Stimulated activated CD8-positive, alpha-beta memory T cell treated with anti-CD3 and anti-CD28 coated beads, Interleukin-7, amount 100 ng/mL, for 4 hours (primary cell): ENCODE measurements around the gene ATG4C.

Experiments
- DNase-seq, 2 donors: peaks; one replicate each; pipeline ENCODE4 v3.0.0-alpha.2; 2020; ENCODE audit warnings: low read depth in 2 of 2

The ATG4C gene

DNA sequence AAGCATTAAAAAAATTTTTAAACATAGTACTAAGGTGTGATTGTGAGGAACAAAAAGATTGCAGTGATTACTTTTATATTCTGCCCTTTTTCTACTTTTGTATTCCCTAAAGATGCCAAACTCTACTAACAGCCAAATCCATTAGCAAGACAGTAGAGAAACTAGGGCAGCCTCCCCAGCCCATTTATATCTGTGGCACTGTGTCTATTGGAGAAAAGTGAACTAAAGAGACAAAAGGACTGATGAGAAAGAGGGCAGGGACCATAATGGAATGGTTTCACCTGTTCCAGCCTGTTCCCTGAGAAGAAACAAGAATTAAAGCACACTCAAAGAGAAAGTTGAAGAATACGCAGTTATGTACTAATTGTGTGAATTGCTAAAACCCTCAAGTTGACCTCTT is 56.6 kb downstream of the ATG4C start:
- no peak for DNase-seq

DNA sequence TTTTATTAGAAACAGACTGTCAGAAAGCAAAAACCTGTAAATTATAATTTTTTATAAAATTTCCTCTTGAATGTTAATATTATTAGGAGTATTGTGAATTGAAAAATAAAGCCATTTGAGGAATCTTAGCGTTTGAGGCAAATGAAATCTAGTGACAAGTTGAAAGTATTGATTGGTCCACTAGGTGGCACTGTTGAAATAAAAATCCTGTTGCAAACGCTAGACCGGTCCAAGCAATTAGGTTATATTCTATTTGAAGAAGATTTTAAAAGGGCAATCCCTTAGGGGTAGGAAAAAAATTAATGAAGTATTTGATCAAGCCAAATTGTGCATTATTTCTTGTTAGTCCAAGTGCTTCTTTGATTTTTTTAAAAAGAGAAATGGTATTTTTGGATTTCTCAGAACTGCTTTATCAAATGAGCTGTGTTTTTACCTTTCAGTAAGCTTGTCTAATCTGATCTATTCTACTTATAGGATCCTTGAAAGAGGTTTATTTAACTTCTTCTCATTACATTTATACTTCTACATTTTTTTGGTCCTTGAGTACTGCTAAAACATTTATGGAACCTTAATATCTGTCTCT is 57.7 kb downstream of the ATG4C start:
- no peak for DNase-seq

DNA sequence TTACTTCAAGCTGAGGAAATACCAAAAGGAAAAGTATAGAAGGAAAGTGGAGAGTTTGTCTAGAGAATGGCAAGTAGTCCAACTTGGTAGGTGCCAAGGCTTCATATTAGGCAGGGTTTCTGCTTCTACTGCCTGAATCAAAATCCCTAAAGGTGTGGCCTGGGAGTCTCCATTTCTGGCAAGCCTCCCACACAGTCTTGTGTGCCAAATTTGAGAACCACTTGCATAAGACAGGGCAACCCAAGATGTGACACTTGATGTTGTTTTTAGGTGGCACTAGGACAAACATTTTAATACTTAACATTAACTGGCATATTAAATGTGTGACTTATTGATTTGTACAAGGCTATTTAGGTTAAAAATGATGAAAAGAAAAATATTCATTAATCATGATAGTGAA is 60.1 kb downstream of the ATG4C start:
- no peak for DNase-seq

DNA sequence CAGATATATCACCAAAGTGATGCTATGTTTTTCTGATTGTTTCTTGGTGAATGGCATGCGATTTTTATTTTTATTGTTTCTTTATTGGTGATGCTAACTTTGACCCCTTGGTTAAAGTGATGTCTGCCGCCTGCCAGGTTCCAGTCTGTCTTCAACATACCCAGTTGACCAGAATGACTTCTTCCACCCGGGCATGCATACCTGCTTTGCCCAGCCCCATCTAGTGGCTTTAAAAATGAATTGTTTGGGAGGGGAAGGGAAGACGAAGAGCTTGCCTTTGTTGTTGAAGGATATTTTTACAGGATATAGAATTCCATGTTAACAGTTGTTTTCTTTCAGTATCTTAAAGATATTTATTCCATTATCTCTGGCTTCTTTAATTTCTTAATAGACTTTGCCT is 65.1 kb downstream of the ATG4C start:
- DNase-seq: no peak

DNA sequence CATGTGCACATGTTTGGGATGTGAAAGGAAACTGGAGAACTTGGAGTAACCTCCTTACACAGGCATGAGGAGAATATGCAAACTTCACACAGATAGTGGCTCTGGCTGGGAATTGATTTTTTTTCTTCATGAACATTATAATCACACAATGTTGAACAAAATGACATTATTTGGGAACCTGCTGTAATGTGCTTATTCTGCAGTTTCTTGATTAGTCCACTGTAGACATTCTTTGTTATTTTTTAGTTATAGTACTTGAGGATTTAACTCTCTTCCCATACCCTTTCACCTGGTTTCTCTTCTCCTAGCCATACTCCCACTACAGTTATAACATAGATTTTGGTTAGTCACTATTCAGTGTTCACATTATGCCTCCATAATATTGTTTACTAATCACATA is 68.3 kb downstream of the ATG4C start:
- no peak for DNase-seq

DNA sequence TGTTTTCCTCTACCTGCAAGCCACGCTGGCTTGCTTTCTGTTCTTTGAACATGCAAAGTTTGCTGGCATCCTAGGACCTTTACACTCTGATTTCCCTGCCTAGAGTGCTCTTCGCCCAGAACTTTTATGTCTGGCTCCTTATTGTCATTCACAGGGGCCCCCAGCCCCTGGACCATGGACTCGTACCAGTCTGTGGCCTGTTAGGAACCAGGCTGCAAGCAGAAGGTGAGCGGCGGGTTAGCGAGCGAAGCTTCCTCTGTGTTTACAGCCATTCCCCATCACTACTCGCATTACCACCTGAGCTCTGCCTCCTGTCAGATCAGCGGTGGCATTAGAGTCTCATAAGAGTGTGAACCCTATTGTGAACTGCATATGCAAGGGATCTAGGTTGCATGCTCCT is 73.0 kb downstream of the ATG4C start:
- no peak for DNase-seq

DNA sequence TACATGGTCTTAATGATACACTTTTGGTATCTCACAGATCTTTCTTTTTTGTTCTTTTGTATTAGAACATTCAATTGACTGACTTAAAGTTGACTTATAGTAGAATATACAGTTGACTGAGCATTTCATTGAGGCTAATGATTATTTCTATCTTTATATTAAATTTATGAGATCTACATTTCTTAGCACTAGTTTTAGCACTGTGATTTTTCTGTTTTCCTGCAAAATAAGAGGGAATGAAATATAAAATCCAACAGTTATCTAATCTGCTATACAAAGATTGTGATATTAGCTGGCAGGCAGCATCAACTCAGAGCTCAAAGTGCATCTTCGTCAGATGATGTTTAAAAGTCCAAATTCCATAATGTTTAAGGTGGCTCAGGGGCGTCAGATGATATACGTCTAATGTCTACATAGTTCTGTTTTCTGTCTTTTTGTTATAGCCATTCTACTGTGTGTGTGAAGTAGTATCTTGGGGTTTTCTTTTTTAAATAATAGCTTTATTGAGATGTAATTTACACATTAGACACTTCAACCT is 85.4 kb downstream of the ATG4C start:
- DNase-seq: no peak

DNA sequence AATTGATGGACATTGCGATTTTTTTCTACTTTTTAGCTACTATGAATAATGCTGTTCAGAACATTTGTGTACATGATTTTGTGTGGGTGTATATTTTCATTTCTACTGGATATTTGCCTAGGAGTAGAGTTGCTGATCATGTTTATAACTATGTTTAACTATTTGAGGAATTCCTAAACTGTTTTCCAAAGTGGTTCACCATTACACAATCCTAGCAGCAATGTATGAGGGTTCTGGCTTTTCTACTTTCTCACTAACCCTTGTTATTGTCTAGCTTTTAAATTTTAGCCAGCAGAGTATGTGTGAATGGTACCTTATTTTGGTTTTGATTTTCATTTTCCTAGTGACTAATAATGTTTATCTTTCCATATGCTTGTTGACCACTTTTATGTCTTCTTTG is 86.2 kb downstream of the ATG4C start:
- DNase-seq: no peak

DNA sequence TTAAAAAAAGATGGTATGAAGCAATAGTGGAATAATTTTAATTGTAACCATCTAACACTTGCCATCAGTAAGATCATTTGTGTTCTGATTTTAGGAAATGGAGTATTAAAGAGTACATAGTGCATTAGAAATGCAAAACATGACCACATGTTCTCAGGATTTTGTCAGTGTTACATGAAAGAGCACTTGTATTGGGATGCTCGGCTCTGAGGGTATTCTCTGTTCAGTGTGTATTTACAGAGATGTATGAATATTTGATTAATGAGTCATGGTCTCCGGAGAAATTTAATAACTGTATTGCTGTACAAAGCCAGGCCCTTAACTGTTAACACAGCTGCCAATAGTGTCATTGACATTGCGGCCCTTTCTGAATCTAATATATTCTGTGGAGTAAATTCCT is 91.7 kb downstream of the ATG4C start:
- no peak for DNase-seq

DNA sequence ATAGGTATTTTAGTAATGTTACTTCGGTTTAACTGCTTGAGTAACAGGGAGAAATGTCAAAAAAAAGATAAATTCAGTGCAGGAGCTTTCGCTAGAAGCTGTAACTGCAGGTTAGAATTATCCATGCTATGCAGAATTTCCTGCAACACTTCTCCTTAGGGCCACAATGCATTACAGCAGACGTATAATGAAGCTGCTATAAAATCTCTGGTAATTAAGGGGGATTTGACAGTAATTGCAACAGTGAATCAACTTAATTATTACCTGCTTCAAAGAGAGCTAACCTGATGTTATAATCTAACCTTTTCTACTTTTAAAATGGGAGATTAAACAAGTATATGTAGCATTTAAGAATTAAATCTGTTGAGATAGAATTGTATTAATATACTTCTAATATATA is 92.6 kb downstream of the ATG4C start:
- no peak for DNase-seq

DNA sequence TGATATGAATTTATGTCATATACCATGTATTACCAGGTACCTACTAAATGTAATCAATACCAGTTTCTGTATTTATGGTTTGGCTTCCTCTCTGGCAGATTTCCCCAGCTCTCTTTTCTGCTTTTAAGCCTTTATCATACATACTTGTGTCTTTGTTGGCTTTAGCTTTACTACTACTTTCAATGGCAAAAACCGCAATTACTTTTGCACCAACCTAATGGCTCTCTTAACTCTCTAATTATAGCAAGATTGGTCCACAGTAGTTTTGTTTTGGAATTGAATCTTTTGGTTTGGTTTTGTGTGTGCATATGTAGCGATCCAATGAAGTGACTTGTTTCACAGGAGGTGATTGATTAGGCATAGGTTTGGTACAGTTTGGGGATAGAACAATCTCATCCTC is 93.6 kb downstream of the ATG4C start:
- no peak for DNase-seq

DNA sequence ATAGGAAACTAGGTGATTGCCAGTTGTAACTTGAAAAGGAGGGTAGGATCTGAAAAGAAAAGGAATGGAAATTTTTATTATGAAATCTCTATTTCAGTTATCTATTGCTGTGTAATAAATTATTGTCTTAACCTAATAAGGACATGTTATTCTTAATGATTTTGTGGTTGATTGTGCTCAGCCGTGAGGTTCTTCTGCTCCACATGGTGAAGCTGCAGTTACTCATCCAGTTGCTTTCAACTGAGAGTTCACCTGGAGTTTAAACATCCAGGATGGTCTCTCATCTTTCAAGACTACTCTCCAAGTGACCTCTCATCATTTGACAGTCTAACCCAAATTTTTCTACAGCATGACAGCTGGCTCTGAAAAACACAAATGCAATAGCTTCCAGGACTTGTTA is 96.0 kb downstream of the ATG4C start:
- no peak for DNase-seq

DNA sequence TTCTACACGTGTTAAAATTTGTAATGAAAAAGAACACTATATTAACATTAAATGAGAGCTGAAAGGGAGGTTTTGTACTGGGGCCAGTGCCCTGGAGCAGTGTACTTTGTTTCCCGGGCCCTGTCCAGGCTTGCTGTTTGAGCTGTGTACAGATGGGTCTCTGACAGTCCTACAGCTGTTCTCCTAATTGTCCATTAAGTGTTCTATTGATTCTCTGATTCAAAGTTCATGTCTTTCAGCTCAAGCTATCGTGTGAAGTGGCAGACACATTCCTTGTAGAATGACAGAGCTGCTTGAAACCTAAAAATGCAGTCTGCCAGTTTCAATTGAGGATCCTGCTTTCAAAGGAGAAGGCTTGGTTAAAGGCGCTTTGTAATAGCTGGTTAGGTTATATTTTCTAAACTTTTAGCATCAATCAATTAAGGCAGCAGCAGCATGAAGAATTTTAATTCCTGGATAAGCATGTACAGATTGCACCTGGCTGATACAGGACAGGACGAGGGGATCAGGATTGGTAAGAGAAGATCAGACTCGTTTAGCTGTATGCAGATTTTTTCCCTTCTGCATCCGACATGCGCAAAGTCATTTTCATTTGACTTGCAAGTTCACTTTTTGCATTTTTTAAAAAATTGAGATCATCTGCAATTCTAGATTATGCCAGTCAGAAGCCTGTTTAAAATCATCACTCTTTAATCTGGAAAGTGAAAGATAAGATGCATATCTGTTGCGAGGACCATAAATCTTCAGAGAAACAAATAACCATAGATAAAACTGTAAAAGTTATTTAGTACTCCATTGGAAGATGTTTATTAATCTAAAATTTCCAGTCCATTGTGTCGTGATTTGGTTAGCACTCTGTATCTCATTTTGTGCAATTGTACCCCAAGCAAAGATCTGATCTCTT is 98.5 kb downstream of the ATG4C start:
- DNase-seq: no peak

DNA sequence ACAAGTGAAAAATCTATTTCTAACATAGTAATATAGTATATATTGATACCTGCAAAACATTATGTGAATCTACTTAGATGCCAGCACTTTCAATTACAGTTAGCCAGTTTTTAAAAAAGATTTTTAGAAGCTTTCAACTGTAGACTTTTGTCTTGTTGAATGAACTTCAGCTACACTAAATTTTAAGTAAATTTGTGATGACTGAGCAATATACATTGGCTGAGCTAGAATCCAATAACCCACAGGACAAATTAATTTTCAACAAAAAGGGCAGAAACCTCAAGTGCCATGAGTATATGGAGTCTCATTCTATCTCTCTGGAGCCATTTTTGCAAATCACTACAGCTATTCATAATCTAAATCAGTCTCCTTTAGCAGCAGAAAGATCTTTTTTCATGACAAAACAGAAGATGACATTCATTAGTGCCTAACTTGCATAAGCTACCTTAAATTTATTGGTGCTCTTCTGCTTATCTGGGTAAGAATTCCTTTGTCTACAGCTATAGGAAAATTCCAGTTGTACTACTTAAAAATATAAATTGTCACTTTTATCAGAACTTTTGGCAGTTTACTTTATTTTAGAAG is 100.3 kb downstream of the ATG4C start:
- no peak for DNase-seq

DNA sequence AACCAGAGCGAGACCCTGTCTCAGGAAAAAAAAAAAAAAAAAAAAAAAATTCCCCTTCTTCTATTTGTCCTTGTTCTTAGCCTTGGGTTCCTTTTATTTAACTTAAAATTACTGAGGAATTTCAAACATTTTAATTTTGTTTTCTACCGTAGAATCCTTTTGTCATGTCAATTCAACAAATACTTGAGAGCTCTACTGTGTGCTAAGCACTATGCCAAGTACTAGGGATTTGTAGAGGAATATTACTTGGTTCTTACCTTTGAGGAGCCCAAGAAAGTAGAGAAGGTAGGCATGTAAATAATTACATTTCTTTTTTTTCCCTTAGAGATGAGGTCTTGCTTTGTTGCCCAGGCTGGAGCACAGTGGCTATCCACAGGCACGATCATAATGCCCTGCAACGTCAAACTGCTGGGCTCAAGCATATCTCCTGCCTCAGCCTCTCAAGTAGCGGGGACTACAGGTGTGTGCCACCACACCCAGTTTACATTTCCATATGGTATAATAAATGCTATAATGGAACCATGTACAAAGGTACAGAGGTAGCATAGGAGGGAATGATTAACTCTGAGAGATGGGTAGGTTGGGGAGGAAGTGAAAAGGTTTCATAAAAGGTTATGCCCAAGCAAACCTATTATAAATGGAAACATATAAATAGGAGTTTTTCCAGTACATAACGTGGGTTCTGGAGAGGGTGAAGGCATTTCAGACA is 104.0 kb downstream of the ATG4C start:
- DNase-seq: no peak

DNA sequence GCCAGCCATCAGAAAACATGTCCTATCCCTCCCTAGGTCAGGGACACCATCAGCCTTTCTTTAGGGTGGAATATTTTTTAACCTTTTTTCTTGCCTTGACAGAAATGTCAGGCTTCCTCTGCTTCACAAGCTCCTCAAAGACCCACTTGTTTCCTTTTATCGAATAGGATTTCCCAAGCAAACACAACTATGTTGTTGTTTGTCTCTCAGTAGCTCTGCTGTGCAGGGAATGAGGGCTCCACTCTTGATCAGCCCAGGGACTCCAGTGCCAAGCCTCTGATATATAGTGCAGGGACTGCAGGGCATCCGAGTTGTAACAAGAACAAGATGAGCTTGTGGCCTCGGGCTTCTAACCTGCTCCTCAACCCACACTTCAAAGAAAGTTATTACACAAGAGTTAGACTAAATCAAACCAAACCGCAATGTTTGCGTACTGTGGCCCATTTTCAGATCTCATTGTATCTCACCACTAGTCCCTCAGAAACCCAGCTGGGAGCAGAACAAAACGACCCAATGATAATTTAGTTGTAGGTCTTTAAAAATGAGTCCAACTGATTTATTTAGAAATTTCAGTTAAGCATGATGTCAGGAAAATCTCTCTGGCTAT is 108.1 kb downstream of the ATG4C start:
- no peak for DNase-seq

DNA sequence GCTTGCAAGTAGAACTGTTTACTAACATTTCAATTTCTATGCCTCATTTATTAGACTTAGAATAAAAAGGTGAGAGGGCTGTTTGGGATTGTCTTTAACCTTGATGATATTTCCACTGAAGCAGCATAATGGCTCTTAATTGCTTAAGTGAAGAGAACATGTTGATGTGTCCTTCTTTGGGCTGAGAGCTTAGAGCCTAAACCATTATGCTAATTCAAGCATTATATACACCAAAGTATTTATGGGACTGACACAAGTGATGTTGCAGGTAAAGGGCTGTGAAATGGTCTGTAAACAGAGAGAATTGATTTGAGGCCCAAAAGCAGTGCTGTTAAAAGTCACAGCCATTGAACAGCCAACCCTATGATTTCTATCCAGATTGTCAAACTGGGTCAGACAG is 113.9 kb downstream of the ATG4C start:
- no peak for DNase-seq

DNA sequence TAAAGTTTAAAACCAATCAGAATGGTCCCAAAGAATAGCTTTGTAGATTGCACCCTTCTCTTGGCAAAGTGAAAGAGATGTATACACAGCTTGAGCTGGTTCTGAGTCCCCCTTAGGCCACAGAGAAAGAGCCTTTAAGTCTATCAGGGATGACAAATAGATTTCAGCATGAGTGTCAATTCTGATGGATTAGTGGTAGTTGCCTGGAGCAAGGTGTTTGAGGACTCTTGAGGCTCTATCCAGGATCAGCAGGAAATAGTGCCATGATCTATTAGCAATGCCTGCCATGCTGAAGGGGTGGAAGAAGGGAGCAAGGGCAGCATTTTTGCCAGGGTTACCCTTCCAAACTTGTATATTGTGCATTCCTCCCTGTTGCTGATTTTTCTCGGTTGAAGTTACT is 116.6 kb downstream of the ATG4C start:
- DNase-seq: no peak

DNA sequence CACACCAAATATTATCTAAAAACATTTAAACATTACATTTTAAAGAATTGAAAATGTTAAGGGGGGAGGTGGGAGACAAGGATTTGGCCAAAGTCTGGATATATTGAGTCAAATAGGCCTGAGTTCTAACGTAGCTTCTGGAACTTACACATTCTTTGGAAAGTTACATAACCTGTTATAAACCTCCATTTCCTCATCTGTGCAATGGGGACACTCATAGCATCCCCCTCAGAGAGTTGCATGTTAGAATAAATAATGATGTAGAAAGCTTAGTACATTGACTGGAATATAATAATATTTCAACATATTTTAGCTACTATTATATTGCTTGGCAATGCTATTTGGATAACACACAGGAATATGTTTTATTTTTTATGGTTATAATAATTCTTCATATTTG is 117.7 kb downstream of the ATG4C start:
- DNase-seq: no peak

DNA sequence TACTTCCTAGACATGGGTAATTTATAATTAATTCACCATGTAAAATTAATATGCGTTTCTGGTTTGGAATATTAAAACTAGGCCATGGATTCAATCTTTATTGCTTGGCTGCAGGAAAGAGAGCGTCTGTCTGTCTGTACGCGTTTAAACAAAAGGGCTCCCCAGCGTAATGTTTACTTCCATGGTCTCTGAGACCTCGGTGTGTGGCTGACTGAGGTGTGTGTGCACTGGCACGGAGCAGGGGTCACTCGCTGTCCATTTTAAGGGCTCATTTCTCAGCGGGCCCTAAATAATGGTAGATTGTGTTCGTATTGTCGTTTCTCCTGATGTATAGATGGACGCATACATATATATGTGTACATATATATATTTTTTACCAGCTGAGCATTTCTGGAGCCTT is 119.6 kb downstream of the ATG4C start:
- no peak for DNase-seq

DNA sequence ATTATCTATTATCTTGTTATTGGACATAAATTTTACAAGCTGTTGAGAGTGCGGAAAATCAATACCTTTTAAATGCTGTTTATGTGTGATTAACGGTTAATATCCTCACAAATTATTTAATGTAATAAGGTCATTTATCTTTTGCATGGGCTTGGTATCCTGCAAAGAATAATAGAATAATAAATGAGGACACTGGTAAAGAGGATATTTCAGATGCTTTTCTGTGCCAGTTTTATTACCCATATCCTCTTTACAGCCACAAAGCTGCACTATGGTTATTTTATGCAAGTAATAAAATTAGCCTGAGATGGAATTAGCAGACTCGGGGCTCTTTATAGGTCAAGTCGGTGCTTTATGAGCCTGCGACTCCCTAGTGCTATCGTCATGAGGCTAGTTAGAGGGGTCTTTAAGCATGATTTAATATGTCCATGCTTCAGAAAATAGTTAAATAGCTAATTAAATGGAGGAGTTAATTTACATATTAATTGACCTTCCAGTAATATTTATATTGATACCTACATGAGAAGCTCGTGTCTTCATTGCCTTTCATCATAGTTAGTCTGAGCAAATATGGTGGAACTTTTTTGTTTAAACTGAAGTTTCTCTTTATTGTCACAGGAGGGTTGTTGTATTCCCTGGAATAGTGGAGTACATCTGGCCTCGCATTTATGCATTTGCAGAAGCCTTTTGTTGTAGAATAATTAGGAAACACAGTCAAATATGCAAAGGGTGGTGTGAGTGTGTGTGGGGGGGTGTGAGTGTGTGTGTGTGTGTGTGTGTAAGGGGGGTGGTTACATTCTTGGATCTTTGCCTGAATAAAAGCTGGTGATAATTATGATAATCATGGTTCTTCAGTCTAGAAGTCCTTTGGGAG is 120.3 kb downstream of the ATG4C start:
- no peak for DNase-seq
